ENCODE measurements around the gene TMEM132D. TPM values are rescaled to one million over a fixed set of nuclear protein-coding genes. Genes with fewer than 3 reads are reported as not detected.

The TMEM132D gene
- total RNA-seq, 1 experiment from 2014 or later = not detected

- intact Hi-C loops (cut with micrococcal nuclease; ENCODE audit: unreplicated experiment) = no loop called here
- TF ChIP-seq CTCF (IDR thresholded peaks at IDR 0.05) (no peak), TCF7L2 (IDR thresholded peaks at IDR 0.05; ENCODE audit: low read depth, low read length) (no peak), POLR2AphosphoS5 (IDR thresholded peaks at IDR 0.05; ENCODE audit: low read depth, low read length) (no peak), REST (IDR thresholded peaks at IDR 0.05; ENCODE audit: insufficient read depth in 1 of 2, low read depth in 2 of 2, low read length in 1 of 2) (no peak), SIN3A (IDR thresholded peaks at IDR 0.05; ENCODE audit: borderline replicate concordance, insufficient read depth, low read depth, low read length) (no peak)
These were observed 436.5 kb downstream of the TMEM132D start for GRCh38 chr12:129467289-129467688.

GRCh38 chr12:129466499-129466898 is 437.3 kb downstream of the TMEM132D start:
- Histone ChIP-seq H3K27me3 (ENCODE audit: control insufficient read depth, insufficient read depth, low read length) (no peaks in the 10 kb centered on the region), H3K9me3 (ENCODE audit: control insufficient read depth, insufficient read depth, low read depth, low read length) (no peaks in the 10 kb centered on the region), H3K4me1 (ENCODE audit: control insufficient read depth, insufficient read depth, low read length) (no peaks in the 10 kb centered on the region), H3K27ac (ENCODE audit: low read length) (no peak overlapping the region), H3K4me3 (ENCODE audit: low read depth in 2 of 2, low read length in 2 of 2) (no peak overlapping the region), H3K36me3 (ENCODE audit: control insufficient read depth, insufficient read depth, low read length) (no peaks in the 10 kb centered on the region)
- POLR2A ChIA-PET = no interaction called here
- BruUV-seq (replicated peaks) = no TSS peak
- intact Hi-C loops (cut with micrococcal nuclease; ENCODE audit: unreplicated experiment) = no loop called here
- no peak for ATAC-seq
- TF ChIP-seq SIN3A (IDR thresholded peaks at IDR 0.05; ENCODE audit: borderline replicate concordance, insufficient read depth, low read depth, low read length) = no peak
- in situ Hi-C loops (cut with HindIII; ENCODE audit: low pct_unique_long_range_greater_than_20kb, low sequenced_read_pairs) = no loop called here
- CTCF ChIA-PET = no interaction called here
- DNase-seq (ENCODE audit: low read depth, low spot score) = no peak

More at GRCh38 chr12:129467289-129467688, 436.5 kb downstream of the TMEM132D start:
- Histone ChIP-seq H3K27ac (ENCODE audit: low read length) (no peak overlapping the region), H3K27me3 (ENCODE audit: control insufficient read depth, insufficient read depth, low read length) (no peaks in the 10 kb centered on the region), H3K9me3 (ENCODE audit: control insufficient read depth, insufficient read depth, low read depth, low read length) (no peaks in the 10 kb centered on the region), H3K4me1 (ENCODE audit: control insufficient read depth, insufficient read depth, low read length) (no peaks in the 10 kb centered on the region), H3K36me3 (ENCODE audit: control insufficient read depth, insufficient read depth, low read length) (no peaks in the 10 kb centered on the region), H3K4me3 (ENCODE audit: low read depth in 2 of 2, low read length in 2 of 2) (no peak overlapping the region)
- ATAC-seq = no peak
- no peak for DNase-seq (ENCODE audit: low read depth, low spot score)
- ChIA-PET CTCF (no interaction called here), POLR2A (no interaction called here)
- no TSS peak for BruUV-seq (replicated peaks)
- in situ Hi-C loops (cut with HindIII; ENCODE audit: low pct_unique_long_range_greater_than_20kb, low sequenced_read_pairs) = no loop called here

GRCh38 chr12:129459886-129460285 is 443.9 kb downstream of the TMEM132D start:
- intact Hi-C loops (cut with micrococcal nuclease; ENCODE audit: unreplicated experiment) (no loop called here), in situ Hi-C loops (cut with HindIII; ENCODE audit: low pct_unique_long_range_greater_than_20kb, low sequenced_read_pairs) (no loop called here)
- TF ChIP-seq CTCF (IDR thresholded peaks at IDR 0.05) = no peak
- H3K27ac ChIP-seq (ENCODE audit: low read length) = no peak overlapping the region
- DNase-seq (ENCODE audit: low read depth, low spot score) (no peak), ATAC-seq (no peak)
- H3K9me3 ChIP-seq (ENCODE audit: control insufficient read depth, insufficient read depth, low read depth, low read length) = no peaks in the 10 kb centered on the region
- H3K4me1 ChIP-seq (ENCODE audit: control insufficient read depth, insufficient read depth, low read length) = no peaks in the 10 kb centered on the region
- ChIA-PET CTCF (no interaction called here), POLR2A (no interaction called here)
- no peaks in the 10 kb centered on the region for H3K27me3 ChIP-seq (ENCODE audit: control insufficient read depth, insufficient read depth, low read length)
- no TSS peak for BruUV-seq (replicated peaks)
- no peak overlapping the region for H3K4me3 ChIP-seq (ENCODE audit: low read depth in 2 of 2, low read length in 2 of 2)
- no peaks in the 10 kb centered on the region for H3K36me3 ChIP-seq (ENCODE audit: control insufficient read depth, insufficient read depth, low read length)
